ENCODE results near the gene CLEC3B.

The CLEC3B gene

GRCh38 chr3:45002139-45002660 is 23.9 kb upstream of the CLEC3B start:
- DNase-seq = no peak

- no peak for DNase-seq
Measured at GRCh38 chr3:45002720-45003119, 23.4 kb upstream of the CLEC3B start.

GRCh38 chr3:45003406-45003805 is 22.7 kb upstream of the CLEC3B start:
- no peak for DNase-seq

- DNase-seq = no peak
Measured at GRCh38 chr3:45003859-45004258, 22.2 kb upstream of the CLEC3B start.

- no peak for DNase-seq
Measured at GRCh38 chr3:45007091-45007490, 19.0 kb upstream of the CLEC3B start.

GRCh38 chr3:45008117-45008516 is 18.0 kb upstream of the CLEC3B start:
- DNase-seq = no peak

GRCh38 chr3:45009868-45010267 is 16.2 kb upstream of the CLEC3B start:
- no peak for DNase-seq

- peak; percentile 38 for DNase-seq
Measured at GRCh38 chr3:45010811-45011333, 15.2 kb upstream of the CLEC3B start.

- DNase-seq = peak; percentile 31
Measured at GRCh38 chr3:45011756-45012508, 14.2 kb upstream of the CLEC3B start.

- DNase-seq = no peak
Measured at GRCh38 chr3:45012577-45012976, 13.5 kb upstream of the CLEC3B start.

GRCh38 chr3:45016916-45017315 is 9.2 kb upstream of the CLEC3B start:
- DNase-seq = no peak

GRCh38 chr3:45017821-45018220 is 8.3 kb upstream of the CLEC3B start:
- DNase-seq = no peak

- no peak for DNase-seq
Measured at GRCh38 chr3:45020534-45020933, 5.6 kb upstream of the CLEC3B start.

- no peak for DNase-seq
Measured at GRCh38 chr3:45021524-45022297, 4.4 kb upstream of the CLEC3B start.

- no peak for DNase-seq
Measured at GRCh38 chr3:45023675-45024074, 2.4 kb upstream of the CLEC3B start.

GRCh38 chr3:45024542-45025255 is 1.4 kb upstream of the CLEC3B start:
- no peak for DNase-seq

GRCh38 chr3:45026957-45027356 is 854 bp downstream of the CLEC3B start:
- DNase-seq = no peak

- no peak for DNase-seq
Measured at GRCh38 chr3:45027441-45027840, 1.3 kb downstream of the CLEC3B start.

- DNase-seq = no peak
Measured at GRCh38 chr3:45029216-45029615, 3.1 kb downstream of the CLEC3B start.

GRCh38 chr3:45029661-45030060 is 3.6 kb downstream of the CLEC3B start:
- no peak for DNase-seq

GRCh38 chr3:45031531-45031930 is 5.4 kb downstream of the CLEC3B start:
- no peak for DNase-seq

- DNase-seq = no peak
Measured at GRCh38 chr3:45032113-45032512, 6.0 kb downstream of the CLEC3B start.

- no peak for DNase-seq
Measured at GRCh38 chr3:45033791-45034190, 7.7 kb downstream of the CLEC3B start.

All from right kidney (tissue), 1 donor.